A172 (cell line): ENCODE data around the gene TLR5. TPM values are rescaled to one million over a fixed set of nuclear protein-coding genes. Genes with fewer than 3 reads are reported as not detected.
A peak's percentile ranks its signal among the peaks of the same experiment; 100 is the strongest.

Source experiments
- DNase-seq: peaks from one replicate; pipeline ENCODE4 v3.0.0-alpha.2; 2015; ENCODE audit warnings: low spot score
- total RNA-seq: library from RNA; depleted of rRNA; stranded (reverse); fragments of >200 nt; shearing (Covaris generic); gene quantifications from 2 replicates; pipeline ENCODE4 v1.2.3, GENCODE V29; 2014

The TLR5 gene
- total RNA-seq, 1 experiment from 2014 or later: not detected

- DNase-seq: no peak
Observed at GRCh38 chr1:223106856-223107255, 36.2 kb downstream of the TLR5 start.

- DNase-seq: no peak
Observed at GRCh38 chr1:223105568-223105967, 37.5 kb downstream of the TLR5 start.

GRCh38 chr1:223102797-223103533 is 40.1 kb downstream of the TLR5 start:
- DNase-seq: peak; percentile 74

- DNase-seq: no peak
Observed at GRCh38 chr1:223097713-223098112, 45.3 kb downstream of the TLR5 start.

GRCh38 chr1:223095870-223096269 is 47.2 kb downstream of the TLR5 start:
- DNase-seq: no peak

GRCh38 chr1:223091896-223092295 is 51.2 kb downstream of the TLR5 start:
- DNase-seq: no peak

- DNase-seq: no peak
Observed at GRCh38 chr1:223089250-223089649, 53.8 kb downstream of the TLR5 start.

- no peak for DNase-seq
Observed at GRCh38 chr1:223088713-223089240, 54.3 kb downstream of the TLR5 start.

GRCh38 chr1:223087291-223088255 is 55.5 kb downstream of the TLR5 start:
- no peak for DNase-seq

GRCh38 chr1:223084464-223084866 is 58.6 kb downstream of the TLR5 start:
- no peak for DNase-seq

GRCh38 chr1:223083831-223084230 is 59.2 kb downstream of the TLR5 start:
- DNase-seq: no peak

- DNase-seq: no peak
Observed at GRCh38 chr1:223082914-223083313, 60.1 kb downstream of the TLR5 start.

- peak; percentile 92 for DNase-seq
Observed at GRCh38 chr1:223081181-223081994, 61.7 kb downstream of the TLR5 start.

GRCh38 chr1:223079498-223079897 is 63.5 kb downstream of the TLR5 start:
- DNase-seq: no peak

GRCh38 chr1:223077247-223077833 is 65.7 kb downstream of the TLR5 start:
- no peak for DNase-seq

- no peak for DNase-seq
Observed at GRCh38 chr1:223076362-223076761, 66.7 kb downstream of the TLR5 start.

GRCh38 chr1:223075834-223076233 is 67.2 kb downstream of the TLR5 start:
- DNase-seq: no peak

- DNase-seq: no peak
Observed at GRCh38 chr1:223074445-223075300, 68.4 kb downstream of the TLR5 start.

GRCh38 chr1:223068900-223069665 is 74.0 kb downstream of the TLR5 start:
- no peak for DNase-seq

- no peak for DNase-seq
Observed at GRCh38 chr1:223067914-223068313, 75.1 kb downstream of the TLR5 start.
